ENCODE data around the gene SSTR4. TPM values are rescaled to one million over a fixed set of nuclear protein-coding genes. Genes with fewer than 3 reads are reported as not detected.

SSTR4 gene
- polyA plus RNA-seq, 1 donor = not detected

DNA sequence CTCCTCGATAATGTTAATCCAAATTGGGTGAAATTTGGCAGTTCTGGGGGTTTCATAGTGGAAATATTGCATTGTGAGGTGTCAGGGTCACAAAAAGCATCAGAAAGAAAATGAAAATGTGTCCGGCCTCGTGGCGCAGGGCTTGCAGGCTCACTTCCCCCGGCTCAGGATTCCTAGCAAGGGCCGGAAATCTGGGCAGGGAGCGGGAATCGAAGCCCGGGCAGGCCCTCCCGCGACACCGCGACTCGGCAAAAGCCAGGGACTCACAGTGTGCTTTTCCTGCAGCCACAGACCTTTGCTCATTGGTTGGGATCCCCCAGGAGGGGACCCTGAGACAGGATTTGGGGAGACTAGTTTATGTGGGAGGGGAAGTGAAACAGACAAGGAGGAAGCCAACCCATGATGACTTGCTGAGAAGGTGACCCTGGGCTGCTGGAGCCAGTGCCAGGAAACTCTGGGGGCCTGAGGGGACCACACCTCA, 51.9 kb downstream of the SSTR4 start:
- no peak for DNase-seq (ENCODE audit: low read depth)

GRCh38 chr20:23087587-23088251, 52.6 kb downstream of the SSTR4 start:
- DNase-seq (ENCODE audit: low read depth) = no peak

Other genes starting within 250 kb of the SSTR4 start
- gene THBD, start 14.4 kb downstream of the SSTR4 start, polyA plus RNA-seq (ENCODE audit: insufficient read length) = 4.8 TPM
- 49.7 TPM for gene CD93, start 51.0 kb downstream of the SSTR4 start, polyA plus RNA-seq (ENCODE audit: insufficient read length)